ENCODE measurements around the gene ATP23.

The ATP23 gene

GRCh38 chr12:57983146-57983857, 41.9 kb downstream of the ATP23 start:
- TF ChIP-seq GATA2 (IDR thresholded peaks at IDR 0.05; ENCODE audit: low read depth, low read length) (no peak), GATA3 (IDR thresholded peaks at IDR 0.05; ENCODE audit: low read depth, low read length) (no peak)

DNA sequence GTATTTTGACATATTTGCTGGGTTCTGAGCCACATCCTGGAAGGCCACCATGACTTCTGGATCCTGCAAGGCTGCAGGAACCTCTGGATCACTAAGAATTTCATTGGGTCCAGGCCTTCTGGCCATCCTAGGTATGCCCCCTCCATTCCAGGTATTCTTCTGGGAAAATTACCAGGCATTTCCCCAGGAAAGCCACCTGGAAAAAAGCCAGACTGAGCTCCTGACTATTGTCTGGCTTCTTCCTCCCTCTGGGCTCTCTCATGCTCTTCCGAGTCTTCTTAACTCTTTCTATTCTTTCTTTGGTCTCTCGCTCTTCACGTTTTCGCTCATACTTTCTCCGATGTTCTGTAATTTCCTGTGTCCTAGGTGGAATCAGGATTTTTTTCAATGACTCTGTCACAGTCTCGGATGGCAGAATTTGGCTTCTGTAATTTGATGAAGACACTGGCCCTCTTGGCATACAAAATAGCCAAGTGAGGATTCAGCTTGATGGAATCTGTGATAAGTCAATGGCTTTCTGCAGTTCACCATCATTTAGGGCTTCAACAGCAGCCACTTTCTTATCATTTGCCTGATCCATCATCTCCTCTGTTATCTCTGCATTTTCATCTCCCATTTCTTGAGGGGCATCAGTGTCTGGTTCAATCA, 42.6 kb downstream of the ATP23 start:
- TF ChIP-seq GATA3 (IDR thresholded peaks at IDR 0.05; ENCODE audit: low read depth, low read length) (no peak), GATA2 (IDR thresholded peaks at IDR 0.05; ENCODE audit: low read depth, low read length) (no peak)

- no peak for TF ChIP-seq GATA3 (IDR thresholded peaks at IDR 0.05; ENCODE audit: low read depth, low read length)
- TF ChIP-seq GATA2 (IDR thresholded peaks at IDR 0.05; ENCODE audit: low read depth, low read length), result no peak
These were observed 43.3 kb downstream of the ATP23 start for GRCh38 chr12:57984629-57985151.

DNA sequence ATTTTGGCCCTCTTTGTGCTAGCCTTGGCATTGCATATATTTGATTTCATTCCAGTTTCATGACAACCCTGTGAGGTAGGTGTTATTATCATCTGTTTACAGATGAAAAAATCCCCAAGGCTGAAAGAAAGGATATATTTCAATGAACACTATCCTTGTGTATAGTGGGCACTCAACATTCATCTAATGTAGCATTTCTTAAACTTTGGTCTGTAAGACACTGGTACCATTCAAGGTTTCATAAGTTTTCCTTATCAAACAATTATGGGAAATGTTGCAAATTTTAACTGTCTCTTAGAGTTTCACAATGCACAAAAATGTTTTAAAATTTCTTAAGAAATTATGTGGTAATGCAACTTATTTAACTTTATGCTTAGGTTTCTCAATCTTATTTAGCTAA, 44.3 kb downstream of the ATP23 start:
- TF ChIP-seq GATA3 (IDR thresholded peaks at IDR 0.05; ENCODE audit: low read depth, low read length), result no peak
- TF ChIP-seq GATA2 (IDR thresholded peaks at IDR 0.05; ENCODE audit: low read depth, low read length), result no peak

DNA sequence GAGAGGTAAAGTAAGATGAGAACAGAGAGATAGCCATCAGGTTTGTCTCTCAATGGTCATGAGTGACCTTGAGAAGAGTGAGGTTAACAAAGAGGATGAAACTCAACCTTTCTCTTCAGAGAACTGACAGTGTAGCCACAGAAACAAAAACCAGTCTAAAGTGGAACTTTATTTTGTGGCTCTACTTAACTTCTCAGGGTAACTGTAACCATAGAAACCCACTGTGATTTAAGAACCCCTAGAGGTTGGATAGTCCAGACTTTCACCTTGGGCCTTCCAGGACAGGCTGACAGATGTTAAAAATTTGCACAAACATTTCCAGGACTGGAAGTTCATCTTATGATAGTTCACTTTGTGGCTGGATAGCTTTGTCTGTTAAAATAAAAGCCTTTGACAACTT, 48.5 kb downstream of the ATP23 start:
- no peak for TF ChIP-seq GATA2 (IDR thresholded peaks at IDR 0.05; ENCODE audit: low read depth, low read length)

DNA sequence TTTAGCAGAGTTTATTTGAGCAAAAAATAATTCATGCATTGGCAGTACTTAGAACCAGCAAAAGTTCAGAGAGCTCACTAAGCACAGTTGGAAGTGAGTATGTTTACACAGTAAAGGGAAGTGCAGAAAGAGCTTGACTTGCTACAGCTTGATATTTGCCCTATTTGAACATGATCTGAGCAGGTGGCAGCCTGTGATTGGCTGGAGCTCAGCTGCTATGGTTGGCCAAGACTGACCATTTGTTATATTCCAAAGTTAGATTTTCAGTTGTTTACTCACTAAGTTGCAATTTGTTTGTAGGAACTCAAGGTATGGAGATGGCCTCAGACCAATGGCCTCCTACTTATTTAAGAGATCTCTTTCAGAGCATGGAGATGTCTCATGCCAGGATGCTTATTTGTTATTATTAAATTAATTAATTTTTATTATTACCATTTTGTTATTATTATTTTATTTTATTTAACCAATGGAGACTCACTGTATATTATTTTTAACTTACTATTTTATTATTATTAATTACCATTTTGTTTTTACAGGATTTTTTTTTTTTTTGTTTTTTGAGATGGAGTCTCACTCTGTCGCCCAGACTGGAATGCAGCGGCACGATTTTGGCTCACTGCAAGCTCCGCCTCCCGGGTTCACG, 49.0 kb downstream of the ATP23 start:
- TF ChIP-seq GATA2 (IDR thresholded peaks at IDR 0.05; ENCODE audit: low read depth, low read length) (no peak), GATA3 (IDR thresholded peaks at IDR 0.05; ENCODE audit: low read depth, low read length) (no peak)

GRCh38 chr12:57992001-57992400, 50.6 kb downstream of the ATP23 start:
- TF ChIP-seq GATA3 (IDR thresholded peaks at IDR 0.05; ENCODE audit: low read depth, low read length) (no peak), GATA2 (IDR thresholded peaks at IDR 0.05; ENCODE audit: low read depth, low read length) (no peak)

- TF ChIP-seq GATA2 (IDR thresholded peaks at IDR 0.05; ENCODE audit: low read depth, low read length) (no peak), GATA3 (IDR thresholded peaks at IDR 0.05; ENCODE audit: low read depth, low read length) (no peak)
These were observed 51.7 kb downstream of the ATP23 start for GRCh38 chr12:57993030-57993429.

GRCh38 chr12:57993834-57994233, 52.5 kb downstream of the ATP23 start:
- no peak for TF ChIP-seq GATA3 (IDR thresholded peaks at IDR 0.05; ENCODE audit: low read depth, low read length)

DNA sequence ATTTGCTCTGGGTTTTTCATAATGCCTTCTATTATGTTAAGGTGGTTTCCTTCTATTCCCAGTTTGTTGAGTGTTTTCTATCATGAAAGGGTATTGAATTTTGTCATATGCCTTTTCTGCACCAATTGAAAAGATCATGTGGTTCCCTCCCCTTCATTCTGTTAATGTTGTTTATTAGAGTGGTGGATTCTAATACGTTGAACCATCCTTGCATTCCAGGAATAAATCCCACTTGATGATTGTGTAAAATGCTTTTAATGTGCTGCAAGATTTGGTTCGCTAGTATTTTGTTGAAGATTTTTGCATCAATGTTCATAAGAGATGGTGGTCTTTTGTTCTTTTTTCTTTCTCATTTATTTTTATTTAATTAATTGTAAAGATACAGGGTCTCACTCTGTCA, 55.2 kb downstream of the ATP23 start:
- no peak for TF ChIP-seq GATA3 (IDR thresholded peaks at IDR 0.05; ENCODE audit: low read depth, low read length)
- no peak for TF ChIP-seq GATA2 (IDR thresholded peaks at IDR 0.05; ENCODE audit: low read depth, low read length)

- TF ChIP-seq GATA2 (IDR thresholded peaks at IDR 0.05; ENCODE audit: low read depth, low read length) (no peak), GATA3 (IDR thresholded peaks at IDR 0.05; ENCODE audit: low read depth, low read length) (no peak)
These were observed 56.9 kb downstream of the ATP23 start for GRCh38 chr12:57998251-57998650.

DNA sequence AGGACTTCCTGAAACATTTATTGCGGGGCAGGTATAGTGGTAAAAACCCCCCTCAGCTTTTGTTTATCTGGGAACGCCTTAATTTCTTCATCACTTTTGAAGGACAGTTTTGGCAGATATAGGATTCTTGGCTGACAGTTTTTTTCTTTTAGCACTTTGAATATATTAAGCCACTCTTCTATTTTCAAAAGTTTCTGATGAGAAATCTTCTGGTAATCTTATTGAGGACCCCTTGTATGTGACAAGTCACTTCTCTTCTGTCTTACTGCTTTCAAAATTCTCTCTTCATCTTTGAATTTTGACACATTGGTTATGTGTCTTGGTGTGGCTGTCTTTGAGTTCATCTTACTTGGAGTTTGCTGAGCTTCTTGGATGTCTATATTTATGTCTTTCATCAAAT, 59.1 kb downstream of the ATP23 start:
- no peak for TF ChIP-seq GATA2 (IDR thresholded peaks at IDR 0.05; ENCODE audit: low read depth, low read length)
- TF ChIP-seq GATA3 (IDR thresholded peaks at IDR 0.05; ENCODE audit: low read depth, low read length), result no peak

DNA sequence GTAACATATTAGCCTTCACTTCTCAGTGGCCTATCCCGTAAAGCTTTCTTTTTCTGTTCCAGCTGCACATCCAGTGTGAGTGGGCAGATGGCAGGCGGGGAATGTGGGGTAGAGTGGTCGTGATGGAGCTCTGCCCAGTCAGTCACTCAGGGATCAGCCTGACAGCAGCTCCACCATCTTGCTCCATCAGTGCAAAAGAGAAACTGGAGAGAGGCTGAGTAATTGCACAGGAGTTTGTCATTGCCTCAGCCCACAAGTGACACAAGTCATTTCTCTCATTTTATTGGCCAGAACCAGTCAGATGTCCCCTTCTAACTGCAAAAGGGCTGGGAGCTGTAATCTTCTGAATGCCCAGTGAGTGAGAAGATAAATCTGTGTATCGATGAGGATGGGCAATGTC, 66.5 kb downstream of the ATP23 start:
- no peak for TF ChIP-seq GATA2 (IDR thresholded peaks at IDR 0.05; ENCODE audit: low read depth, low read length)
- TF ChIP-seq GATA3 (IDR thresholded peaks at IDR 0.05; ENCODE audit: low read depth, low read length), result no peak

GRCh38 chr12:58008634-58009033, 67.3 kb downstream of the ATP23 start:
- TF ChIP-seq GATA3 (IDR thresholded peaks at IDR 0.05; ENCODE audit: low read depth, low read length) (no peak), GATA2 (IDR thresholded peaks at IDR 0.05; ENCODE audit: low read depth, low read length) (no peak)

Data from SH-SY5Y (cell line).